ENCODE results near the gene FTO.

The FTO gene

DNA sequence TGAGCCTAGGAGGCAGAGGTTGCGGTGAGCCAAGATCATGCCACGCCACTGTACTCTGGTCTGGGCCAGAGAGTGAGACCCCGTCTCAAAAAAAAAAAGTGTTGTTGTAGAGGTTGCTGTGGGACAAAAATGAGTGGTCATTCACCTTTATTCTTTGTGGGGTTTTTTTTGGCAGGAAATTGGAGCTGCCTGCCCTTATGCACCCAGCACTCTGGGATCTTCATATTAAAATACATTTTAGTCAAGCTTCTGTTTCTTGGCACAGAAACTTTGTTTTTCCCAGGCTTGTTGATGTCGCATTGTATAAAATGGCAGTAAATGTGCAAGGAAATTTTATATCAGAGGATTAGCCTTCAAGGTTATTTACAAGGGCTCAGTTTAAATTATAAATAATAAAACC is 174.3 kb downstream of the FTO start:
- Histone ChIP-seq H4K20me1 (ENCODE audit: insufficient read depth) (no peaks in the 10 kb centered on the region), H3K27ac (no peak overlapping the region), H3K27me3 (ENCODE audit: insufficient read depth, low read depth) (no peaks in the 10 kb centered on the region), H3K79me2 (ENCODE audit: insufficient read depth, low read depth) (no peaks in the 10 kb centered on the region), H3K4me1 (ENCODE audit: low read depth, poor library complexity, severe bottlenecking) (no peaks in the 10 kb centered on the region), H2AFZ (ENCODE audit: low read depth) (no peak overlapping the region), H3K4me2 (no peak overlapping the region), H3K4me3 (IDR thresholded peaks at IDR 0.05; ENCODE audit: insufficient read depth, low read depth, low read length) (no peak overlapping the region), H3K36me3 (ENCODE audit: insufficient read depth) (no peaks in the 10 kb centered on the region), H3K9ac (no peak overlapping the region)
- TF ChIP-seq, protein P1, sequence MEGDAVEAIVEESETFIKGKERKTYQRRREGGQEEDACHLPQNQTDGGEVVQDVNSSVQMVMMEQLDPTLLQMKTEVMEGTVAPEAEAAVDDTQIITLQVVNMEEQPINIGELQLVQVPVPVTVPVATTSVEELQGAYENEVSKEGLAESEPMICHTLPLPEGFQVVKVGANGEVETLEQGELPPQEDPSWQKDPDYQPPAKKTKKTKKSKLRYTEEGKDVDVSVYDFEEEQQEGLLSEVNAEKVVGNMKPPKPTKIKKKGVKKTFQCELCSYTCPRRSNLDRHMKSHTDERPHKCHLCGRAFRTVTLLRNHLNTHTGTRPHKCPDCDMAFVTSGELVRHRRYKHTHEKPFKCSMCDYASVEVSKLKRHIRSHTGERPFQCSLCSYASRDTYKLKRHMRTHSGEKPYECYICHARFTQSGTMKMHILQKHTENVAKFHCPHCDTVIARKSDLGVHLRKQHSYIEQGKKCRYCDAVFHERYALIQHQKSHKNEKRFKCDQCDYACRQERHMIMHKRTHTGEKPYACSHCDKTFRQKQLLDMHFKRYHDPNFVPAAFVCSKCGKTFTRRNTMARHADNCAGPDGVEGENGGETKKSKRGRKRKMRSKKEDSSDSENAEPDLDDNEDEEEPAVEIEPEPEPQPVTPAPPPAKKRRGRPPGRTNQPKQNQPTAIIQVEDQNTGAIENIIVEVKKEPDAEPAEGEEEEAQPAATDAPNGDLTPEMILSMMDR (conservative IDR thresholded peaks at IDR 0.05; ENCODE audit: low read depth, low read length): no peak

DNA sequence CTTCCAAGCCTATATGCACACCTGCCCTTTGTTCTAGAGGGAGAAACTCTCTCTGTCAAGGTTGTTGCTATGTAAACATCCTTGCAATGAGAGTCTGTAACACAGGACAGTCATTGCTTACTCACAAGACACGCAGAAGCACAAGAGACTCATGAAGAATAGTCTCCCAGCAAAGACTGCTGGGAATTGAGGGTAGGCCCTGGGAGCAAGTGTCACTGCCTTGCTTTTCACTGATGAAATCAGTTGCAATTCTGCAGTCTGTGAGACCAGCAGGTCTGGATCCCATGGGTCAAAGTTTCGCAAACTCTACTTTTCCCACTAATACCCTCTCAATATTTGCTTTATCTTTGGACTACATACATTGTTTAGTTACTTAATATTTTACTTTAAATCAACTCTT is 177.4 kb downstream of the FTO start:
- H2AFZ ChIP-seq (ENCODE audit: low read depth): no peak overlapping the region
- no peak overlapping the region for H3K27ac ChIP-seq
- no peaks in the 10 kb centered on the region for H4K20me1 ChIP-seq (ENCODE audit: insufficient read depth)
- TF ChIP-seq, protein P1 (conservative IDR thresholded peaks at IDR 0.05; ENCODE audit: low read depth, low read length): no peak
- no peaks in the 10 kb centered on the region for H3K79me2 ChIP-seq (ENCODE audit: insufficient read depth, low read depth)
- no peaks in the 10 kb centered on the region for H3K4me1 ChIP-seq (ENCODE audit: low read depth, poor library complexity, severe bottlenecking)
- H3K36me3 ChIP-seq (ENCODE audit: insufficient read depth): no peaks in the 10 kb centered on the region
- H3K27me3 ChIP-seq (ENCODE audit: insufficient read depth, low read depth): no peaks in the 10 kb centered on the region
- H3K4me3 ChIP-seq (IDR thresholded peaks at IDR 0.05; ENCODE audit: insufficient read depth, low read depth, low read length): no peak overlapping the region
- H3K4me2 ChIP-seq: no peak overlapping the region
- no peak overlapping the region for H3K9ac ChIP-seq

DNA sequence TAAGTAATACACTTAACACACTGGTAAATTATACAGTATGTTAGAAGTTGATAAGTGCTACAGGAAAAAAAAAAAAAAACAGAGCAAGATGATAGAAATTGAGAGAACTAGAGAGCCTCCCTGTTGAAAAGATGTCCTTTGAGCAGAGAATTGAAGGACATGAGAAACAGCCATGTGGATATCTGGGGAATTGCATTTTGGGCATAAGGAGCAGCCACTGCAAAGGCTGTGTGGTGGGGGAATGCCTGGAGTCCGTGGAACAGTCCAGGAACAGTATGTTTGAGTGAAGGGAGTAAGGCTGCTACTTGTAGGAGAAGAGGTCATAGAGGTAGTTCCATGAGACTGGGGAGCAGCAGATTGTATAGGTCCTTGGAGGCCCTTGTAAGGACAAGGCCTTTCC is 178.4 kb downstream of the FTO start:
- no peak overlapping the region for H3K9ac ChIP-seq
- H2AFZ ChIP-seq (ENCODE audit: low read depth): no peak overlapping the region
- no peaks in the 10 kb centered on the region for H3K27me3 ChIP-seq (ENCODE audit: insufficient read depth, low read depth)
- H3K36me3 ChIP-seq (ENCODE audit: insufficient read depth): no peaks in the 10 kb centered on the region
- H3K4me1 ChIP-seq (ENCODE audit: low read depth, poor library complexity, severe bottlenecking): no peaks in the 10 kb centered on the region
- H3K4me3 ChIP-seq (IDR thresholded peaks at IDR 0.05; ENCODE audit: insufficient read depth, low read depth, low read length): no peak overlapping the region
- TF ChIP-seq, protein P1 (conservative IDR thresholded peaks at IDR 0.05; ENCODE audit: low read depth, low read length): no peak
- no peaks in the 10 kb centered on the region for H3K79me2 ChIP-seq (ENCODE audit: insufficient read depth, low read depth)
- H3K4me2 ChIP-seq: no peak overlapping the region
- H3K27ac ChIP-seq: no peak overlapping the region
- H4K20me1 ChIP-seq (ENCODE audit: insufficient read depth): no peaks in the 10 kb centered on the region

DNA sequence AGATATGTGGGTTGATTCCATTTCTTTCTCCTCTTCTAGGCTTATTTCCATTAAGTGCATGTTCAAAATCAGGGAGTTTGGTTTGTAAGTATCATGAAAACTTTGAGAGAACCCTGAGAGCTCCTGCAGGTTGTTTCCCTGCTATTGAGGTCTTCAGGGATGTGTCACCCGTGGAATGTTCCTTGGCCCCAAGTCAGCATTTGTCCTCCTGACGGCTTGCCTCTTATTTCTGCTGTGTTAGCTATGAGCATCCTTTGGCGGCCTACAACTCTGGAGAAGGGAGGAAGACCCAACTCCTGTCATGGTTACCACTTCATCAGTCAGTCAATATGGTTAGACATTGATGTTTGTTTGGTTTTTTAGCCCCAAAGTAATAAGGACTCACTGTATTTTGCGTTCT is 180.8 kb downstream of the FTO start:
- no peaks in the 10 kb centered on the region for H3K36me3 ChIP-seq (ENCODE audit: insufficient read depth)
- H4K20me1 ChIP-seq (ENCODE audit: insufficient read depth): no peaks in the 10 kb centered on the region
- TF ChIP-seq, protein P1 (conservative IDR thresholded peaks at IDR 0.05; ENCODE audit: low read depth, low read length): no peak
- H3K27me3 ChIP-seq (ENCODE audit: insufficient read depth, low read depth): no peaks in the 10 kb centered on the region
- no peaks in the 10 kb centered on the region for H3K79me2 ChIP-seq (ENCODE audit: insufficient read depth, low read depth)
- H3K4me2 ChIP-seq: no peak overlapping the region
- H3K4me1 ChIP-seq (ENCODE audit: low read depth, poor library complexity, severe bottlenecking): no peaks in the 10 kb centered on the region
- no peak overlapping the region for H3K27ac ChIP-seq
- no peak overlapping the region for H3K9ac ChIP-seq
- H3K4me3 ChIP-seq (IDR thresholded peaks at IDR 0.05; ENCODE audit: insufficient read depth, low read depth, low read length): no peak overlapping the region
- H2AFZ ChIP-seq (ENCODE audit: low read depth): no peak overlapping the region
